HG02852 (cell line): ENCODE results near the gene KCNC1.

Source experiments
- ATAC-seq: cut with Tn5 transposase; IDR thresholded peaks from one replicate; pipeline ENCODE4 v1.9.1; 2021; ENCODE audit warnings: mild to moderate bottlenecking, moderate library complexity; ENCODE audit not compliant: unreplicated experiment

KCNC1 gene

GRCh38 chr11:17734418-17734911, at the start of gene KCNC1:
KCNC1 (plus strand) TSS chr11:17734781; CDS start chr11:17736003, 1,222 bp downstream.
- ATAC-seq: peak; percentile 31

GRCh38 chr11:17686231-17686980, 48.2 kb upstream of the KCNC1 start:
- no peak for ATAC-seq

- no peak for ATAC-seq
Measured at GRCh38 chr11:17687946-17688670, 46.5 kb upstream of the KCNC1 start.

GRCh38 chr11:17691550-17691949, 43.0 kb upstream of the KCNC1 start:
- ATAC-seq: no peak

- no peak for ATAC-seq
Measured at GRCh38 chr11:17691976-17692375, 42.6 kb upstream of the KCNC1 start.

- ATAC-seq: no peak
Measured at GRCh38 chr11:17692931-17693330, 41.6 kb upstream of the KCNC1 start.

GRCh38 chr11:17693531-17693930, 41.0 kb upstream of the KCNC1 start:
- ATAC-seq: no peak

- no peak for ATAC-seq
Measured at GRCh38 chr11:17694494-17695110, 40.0 kb upstream of the KCNC1 start.

- ATAC-seq: no peak
Measured at GRCh38 chr11:17695454-17696441, 38.8 kb upstream of the KCNC1 start.

GRCh38 chr11:17696741-17697140, 37.8 kb upstream of the KCNC1 start:
- ATAC-seq: no peak

- no peak for ATAC-seq
Measured at GRCh38 chr11:17697175-17697949, 37.2 kb upstream of the KCNC1 start.

- no peak for ATAC-seq
Measured at GRCh38 chr11:17699147-17700114, 35.1 kb upstream of the KCNC1 start.

- ATAC-seq: no peak
Measured at GRCh38 chr11:17700991-17701390, 33.6 kb upstream of the KCNC1 start.

GRCh38 chr11:17702876-17703275, 31.7 kb upstream of the KCNC1 start:
- ATAC-seq: no peak

- ATAC-seq: no peak
Measured at GRCh38 chr11:17703951-17704350, 30.6 kb upstream of the KCNC1 start.

- no peak for ATAC-seq
Measured at GRCh38 chr11:17707830-17708229, 26.8 kb upstream of the KCNC1 start.

- no peak for ATAC-seq
Measured at GRCh38 chr11:17711836-17712235, 22.7 kb upstream of the KCNC1 start.

GRCh38 chr11:17713851-17714250, 20.7 kb upstream of the KCNC1 start:
- ATAC-seq: no peak
